AG04450 (cell line): ENCODE data around the gene PRSS21. TPM values are rescaled to one million over a fixed set of nuclear protein-coding genes. Genes with fewer than 3 reads are reported as not detected.

Experiments
- CTCF ChIA-PET: fragments of 300-600, 350-600 bp; formaldehyde crosslinking; extraction: SDS; loops from one replicate; lab custom pipeline; 2022; ENCODE audit warnings: antibody characterized with exemption, inconsistent platforms; lab: Charles Lee
- POLR2A ChIA-PET: fragments of 350-600 bp; formaldehyde crosslinking; extraction: SDS; loops from one replicate; lab custom pipeline; 2021; ENCODE audit warnings: antibody characterized with exemption, inconsistent platforms; lab: Yijun Ruan, JAX
- DNase-seq: peaks from one replicate; pipeline ENCODE4 v3.0.0-alpha.2; 2011; ENCODE audit warnings: low read depth, low spot score
- H3K27ac ChIP-seq: one replicate; pipeline ENCODE4 v1.5.1; 2012; ENCODE audit warnings: low read depth, low read length, control low read depth
- H3K27me3 ChIP-seq: one replicate; pipeline ENCODE4 v1.6.0; 2012; ENCODE audit warnings: low read length; ENCODE audit not compliant: control insufficient read depth, insufficient read depth
- H3K4me3 ChIP-seq: 2 replicates; pipeline ENCODE4 v1.5.1; 2011; ENCODE audit warnings: mild to moderate bottlenecking, low read depth, low read length, control low read depth
- H3K9me3 ChIP-seq: 2 replicates; pipeline ENCODE4 v1.5.1; 2012; ENCODE audit warnings: low read length; ENCODE audit not compliant: control insufficient read depth, insufficient read depth
- CTCF ChIP-seq: IDR thresholded peaks from 2 replicates; pipeline ENCODE4 v1.5.1; 2011; ENCODE audit warnings: low read depth, low read length, control low read depth, inconsistent platforms
- polyA plus RNA-seq: library from polyadenylated mRNA; depleted of rRNA; stranded (reverse); fragments of >200 nt; gene quantifications from 2 replicates; pipeline ENCODE4 v1.2.3, GENCODE V29; 2011

The PRSS21 gene
- polyA plus RNA-seq, 1 experiment, result 0.17 TPM

- no peak for DNase-seq
- Histone ChIP-seq H3K27me3 (no peaks in the 10 kb centered on the region), H3K4me3 (no peak overlapping the region), H3K27ac (no peak overlapping the region), H3K9me3 (no peaks in the 10 kb centered on the region; the same call in 1 of the 2 replicates)
- ChIA-PET POLR2A (interaction anchor here (0.6 to 3.7 kb wide), 2 partner anchors 21 to 137 kb away, joined by 3 to 17 read pairs; partner anchors contain the start of genes FLYWCH1 and SRRM2), CTCF (interaction anchor here (1.3 kb wide), 1 partner anchor 94 kb away, joined by 3 read pairs; no protein-coding TSS in a partner anchor)
- no peak for TF ChIP-seq CTCF
These were observed 42.7 kb upstream of the PRSS21 start for GRCh38 chr16:2774161-2774891.

GRCh38 chr16:2775131-2775716, 41.8 kb upstream of the PRSS21 start:
- no peak for DNase-seq
- ChIA-PET CTCF (interaction anchor here (1.0 to 1.3 kb wide), 3 partner anchors 93 to 94 kb away, joined by 3 read pairs; no protein-coding TSS in a partner anchor), POLR2A (interaction anchor here (3.7 kb wide), 1 partner anchor 22 kb away, joined by 17 read pairs; the partner anchor contains the start of gene SRRM2)
- no peak for TF ChIP-seq CTCF
- Histone ChIP-seq H3K4me3 (no peak overlapping the region), H3K27ac (no peak overlapping the region), H3K27me3 (no peaks in the 10 kb centered on the region), H3K9me3 (no peaks in the 10 kb centered on the region; the same call in 1 of the 2 replicates)

GRCh38 chr16:2775765-2776499, 41.1 kb upstream of the PRSS21 start:
- peak overlapping the region; percentile 91 for H3K4me3 ChIP-seq
- no peak for DNase-seq
- ChIA-PET CTCF (interaction anchor here (0.7 to 1.1 kb wide), 3 partner anchors 17 to 93 kb away, joined by 3 read pairs; no protein-coding TSS in a partner anchor), POLR2A (interaction anchor here (0.6 to 3.7 kb wide), 2 partner anchors 23 to 48 kb away, joined by 3 to 17 read pairs; partner anchors contain the start of gene SRRM2)
- H3K27ac ChIP-seq, result no peak overlapping the region
- no peak for TF ChIP-seq CTCF
- H3K27me3 ChIP-seq, result no peaks in the 10 kb centered on the region
- no peaks in the 10 kb centered on the region; the same call in 1 of the 2 replicates for H3K9me3 ChIP-seq

- Histone ChIP-seq H3K27me3 (no peaks in the 10 kb centered on the region), H3K27ac (no peak overlapping the region), H3K9me3 (no peaks in the 10 kb centered on the region; the same call in 1 of the 2 replicates), H3K4me3 (peak overlapping the region; percentile 91)
- no peak for TF ChIP-seq CTCF
- ChIA-PET CTCF (interaction anchor here (0.7 to 1.1 kb wide), 3 partner anchors 18 to 92 kb away, joined by 3 read pairs; no protein-coding TSS in a partner anchor), POLR2A (interaction anchor here (0.6 to 3.7 kb wide), 3 partner anchors 23 to 94 kb away, joined by 3 to 17 read pairs (median 3); partner anchors contain the start of genes KCTD5 and SRRM2)
- no peak for DNase-seq
These were observed 40.4 kb upstream of the PRSS21 start for GRCh38 chr16:2776500-2777139.
